GM12892 (cell line): ENCODE data around the gene CLDN3.
"Not testable (repeated sequence)": the region's sequence is repeated elsewhere in the genome, so short reads cannot be mapped to it uniquely, and the experiment has no call there.

ENCODE experiments used
- DNase-seq: peaks from one replicate; pipeline ENCODE4 v3.0.0; 2011; ENCODE audit not compliant: insufficient read length
- FAIRE-seq: peaks from 2 replicates; lab custom pipeline; 2011; peaks lifted over from hg19 to GRCh38; lab: Jason Lieb, UNC
- POLR2A ChIP-seq: IDR thresholded peaks from 2 replicates; pipeline ENCODE4 v1.6.1; 2011; ENCODE audit warnings: low read depth, low read length, control low read depth
- POLR2AphosphoS5 ChIP-seq: IDR thresholded peaks from 2 replicates; pipeline ENCODE4 v1.6.1; 2011; ENCODE audit warnings: low read depth, low read length, control low read depth
- TAF1 ChIP-seq: IDR thresholded peaks from 2 replicates; pipeline ENCODE4 v1.6.1; 2011; ENCODE audit warnings: low read depth, mild to moderate bottlenecking, control low read depth, low read length, borderline replicate concordance

CLDN3 gene

GRCh38 chr7:73789051-73789450 is 19.0 kb upstream of the CLDN3 start:
- TF ChIP-seq POLR2A (no peak), TAF1 (no peak), POLR2AphosphoS5 (no peak)
- DNase-seq (no peak), FAIRE-seq (no peak)

- DNase-seq, FAIRE-seq: not testable (repeated sequence)
These were observed 17.6 kb upstream of the CLDN3 start for GRCh38 chr7:73787786-73788048.

GRCh38 chr7:73786588-73786987 is 16.5 kb upstream of the CLDN3 start:
- DNase-seq (no peak), FAIRE-seq (no peak)
- TF ChIP-seq POLR2AphosphoS5 = no peak
- TF ChIP-seq TAF1 = no peak
- no peak for TF ChIP-seq POLR2A

- DNase-seq (no peak), FAIRE-seq (no peak)
- TF ChIP-seq POLR2A = no peak
- TF ChIP-seq POLR2AphosphoS5 = no peak
- no peak for TF ChIP-seq TAF1
These were observed 9.4 kb upstream of the CLDN3 start for GRCh38 chr7:73779517-73779916.

DNA sequence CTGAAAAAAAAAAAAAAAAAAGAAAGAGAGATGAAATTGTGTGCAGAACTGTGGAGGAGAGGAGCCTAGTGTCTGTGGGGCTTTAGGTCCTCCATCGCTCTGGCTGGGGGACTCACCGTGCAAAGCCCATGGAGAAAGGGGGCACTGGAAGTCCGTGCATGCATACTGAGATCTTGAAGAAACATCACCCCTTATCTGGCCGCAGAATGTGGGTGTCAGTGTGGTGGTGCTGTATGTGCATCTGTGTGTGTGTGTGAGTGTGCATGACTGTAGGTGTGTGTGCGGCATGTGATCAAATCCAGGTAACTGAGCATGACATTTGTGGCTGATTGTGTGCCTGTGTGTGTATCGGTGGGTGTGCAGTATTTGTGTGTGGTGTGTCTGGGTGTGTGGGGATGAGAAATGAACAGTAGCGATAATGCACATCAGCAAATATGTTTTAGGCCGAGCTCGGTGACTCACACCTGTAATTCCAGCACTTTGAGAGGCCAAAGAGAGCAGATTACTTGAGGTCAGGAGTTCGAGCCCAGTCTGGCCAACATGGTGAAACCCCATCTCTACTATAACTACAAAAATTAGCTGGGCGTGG is 8.8 kb upstream of the CLDN3 start:
- DNase-seq (no peak), FAIRE-seq (no peak)
- no peak for TF ChIP-seq TAF1
- TF ChIP-seq POLR2AphosphoS5 = no peak
- TF ChIP-seq POLR2A = no peak

GRCh38 chr7:73774923-73775322 is 4.9 kb upstream of the CLDN3 start:
- TF ChIP-seq POLR2A (no peak), POLR2AphosphoS5 (no peak), TAF1 (no peak)
- DNase-seq = no peak
- no peak for FAIRE-seq

- DNase-seq (no peak), FAIRE-seq (no peak)
- no peak for TF ChIP-seq TAF1
- no peak for TF ChIP-seq POLR2AphosphoS5
These were observed 3.8 kb upstream of the CLDN3 start for GRCh38 chr7:73773700-73774517.

- no peak for FAIRE-seq
- TF ChIP-seq POLR2A = no peak
- no peak for TF ChIP-seq POLR2AphosphoS5
- TF ChIP-seq TAF1 = no peak
These were observed 995 bp upstream of the CLDN3 start for GRCh38 chr7:73770860-73771670.

DNA sequence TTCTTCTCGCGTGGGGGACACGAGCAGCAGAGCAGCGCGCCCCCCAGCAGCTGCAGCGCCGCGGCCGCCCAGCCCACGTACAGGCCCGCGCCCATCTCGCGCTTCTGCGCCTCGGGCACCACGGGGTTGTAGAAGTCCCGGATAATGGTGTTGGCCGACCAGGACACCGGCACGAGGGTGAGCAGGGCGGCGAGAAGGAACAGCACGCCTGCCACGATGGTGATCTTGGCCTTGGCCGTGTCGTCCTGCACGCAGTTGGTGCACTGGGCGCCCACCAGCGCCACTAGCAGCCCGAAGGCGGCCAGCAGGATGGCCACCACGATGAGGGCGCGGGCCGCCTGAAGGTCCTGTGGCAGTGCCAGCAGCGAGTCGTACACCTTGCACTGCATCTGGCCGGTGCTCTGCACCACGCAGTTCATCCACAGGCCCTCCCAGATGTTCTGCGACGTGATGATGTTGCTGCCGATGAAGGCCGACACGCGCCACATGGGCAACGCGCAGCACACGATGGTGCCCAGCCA is 529 bp downstream of the CLDN3 start:
- TF ChIP-seq POLR2AphosphoS5 (no peak), TAF1 (no peak), POLR2A (no peak)
- DNase-seq (no peak), FAIRE-seq (no peak)

More at GRCh38 chr7:73770860-73771670, 995 bp upstream of the CLDN3 start:
- no peak for DNase-seq

- DNase-seq (no peak), FAIRE-seq (no peak)
- no peak for TF ChIP-seq POLR2A
- no peak for TF ChIP-seq TAF1
- no peak for TF ChIP-seq POLR2AphosphoS5
These were observed 1.2 kb downstream of the CLDN3 start for GRCh38 chr7:73768641-73769480.

DNA sequence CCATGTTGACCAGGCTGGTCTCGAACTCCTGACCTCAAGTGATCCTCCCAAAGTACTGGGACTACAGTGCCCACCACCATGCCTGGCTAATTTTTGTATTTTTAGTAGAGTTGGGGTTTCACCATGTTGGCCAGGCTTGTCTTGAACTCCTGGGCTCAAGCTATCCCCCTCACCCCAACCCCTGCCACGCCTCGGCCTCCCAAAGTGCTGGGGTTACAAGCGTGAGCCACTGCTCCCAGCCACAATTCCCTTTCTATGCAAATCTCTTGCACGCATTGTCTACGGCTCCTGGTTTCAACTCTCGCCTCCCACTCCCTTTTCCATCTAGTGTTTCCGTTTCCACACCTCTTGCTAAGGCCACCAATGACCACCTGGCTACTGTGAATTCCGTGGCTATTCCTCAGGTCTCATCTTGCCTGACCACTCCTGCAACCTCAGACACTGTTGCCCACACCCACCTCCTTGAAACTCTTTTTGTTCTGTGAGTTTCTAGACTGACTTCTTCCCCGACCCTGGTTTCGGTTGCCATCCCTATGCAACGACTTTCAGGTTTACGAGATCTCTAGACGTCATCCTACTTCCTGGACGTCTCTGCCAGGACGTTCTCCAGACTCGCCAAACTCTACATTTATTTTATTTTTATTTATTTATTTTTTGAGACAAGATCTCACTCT is 3.4 kb downstream of the CLDN3 start:
- TF ChIP-seq POLR2A (no peak), TAF1 (no peak), POLR2AphosphoS5 (no peak)
- DNase-seq (no peak), FAIRE-seq (no peak)
